Testis (tissue), 3 donors: ENCODE data around the gene PERM1. TPM values are rescaled to one million over a fixed set of nuclear protein-coding genes. Genes with fewer than 3 reads are reported as not detected.

Experiments used
- DNase-seq: peaks from one replicate; pipeline ENCODE4 v3.0.0-alpha.2; 2019
- H3K27ac ChIP-seq, 2 donors: fragments of 200-600 bp; sonication (generic); one replicate each; pipeline ENCODE4 v1.5.1; 2019
- H3K27me3 ChIP-seq: fragments of 200-600 bp; sonication (generic); one replicate; pipeline ENCODE4 v1.5.1; 2019
- H3K36me3 ChIP-seq: fragments of 200-600 bp; sonication (generic); one replicate; pipeline ENCODE4 v1.5.1; 2017; ENCODE audit warnings: low read depth; ENCODE audit errors: missing control alignments
- H3K4me1 ChIP-seq: fragments of 200-600 bp; sonication (generic); one replicate; pipeline ENCODE4 v1.5.1; 2019
- H3K4me3 ChIP-seq, 2 donors: fragments of 200-600 bp; sonication (generic); one replicate each; pipeline ENCODE4 v1.5.1; 2017 to 2019
- H3K9me3 ChIP-seq: fragments of 200-600 bp; sonication (generic); one replicate; pipeline ENCODE4 v1.5.1; 2017
- CTCF ChIP-seq, 3 experiments: fragments of 450-650 bp in 2 of 3; fragments of 200-600 bp in 1 of 3; sonication (generic) in 1 of 3; IDR thresholded peaks; one replicate each; pipeline ENCODE4 v1.5.1; 2016 to 2019; ENCODE audit warnings: antibody characterized with exemption in 3 of 3, mild to moderate bottlenecking in 2 of 3, moderate library complexity in 1 of 3
- POLR2A ChIP-seq: fragments of 450-650 bp; IDR thresholded peaks from one replicate; pipeline ENCODE4 v1.6.1; 2017; ENCODE audit warnings: antibody characterized with exemption, mild to moderate bottlenecking, moderate library complexity
- WGBS, 2 donors: methylation state at CpG; one replicate each; pipeline ENCODE4 v1.1.5; 2018; 5-methylcytosine and 5-hydroxymethylcytosine counted together
- intact Hi-C: fragments of 100-400 bp; cut with DNase I; formaldehyde crosslinking; loops from one replicate; pipeline ENCODE4 v1.15.1; 2023; ENCODE audit warnings: low total_unique reads
- polyA plus RNA-seq: library from polyadenylated mRNA; stranded (reverse); fragments of 350-450 nt; fragmentation: Illumina TruSeq; extraction: RNeasy Lipid Tissue Mini Kit (QIAGEN cat#74804); gene quantifications from one replicate; pipeline ENCODE4 v1.2.3, GENCODE V29; 2014; ENCODE audit warnings: low read depth, low replicate concordance; ENCODE audit not compliant: insufficient read depth
- total RNA-seq, 2 donors: library from RNA; depleted of rRNA; stranded (reverse); fragments of >200 nt; gene quantifications; one replicate each; pipeline ENCODE4 v1.2.3, GENCODE V29; 2016

Gene PERM1
- total and polyA plus RNA-seq, 3 donors from 2014 or later: 0.65 to 4.9 (median 3.2) TPM

- Histone ChIP-seq H3K27ac (peak overlapping the region; percentile 24 to 76), H3K4me3 (peak overlapping the region; percentile 0 to 36), H3K9me3 (no peaks in the 10 kb centered on the region), H3K4me1 (peaks cover 24% of the 10 kb centered on the region), H3K27me3 (no peaks in the 10 kb centered on the region), H3K36me3 (no peaks in the 10 kb centered on the region)
- 0% methylated on average over 54 of the region's 98 CpGs; no CpG with 5 or more reads in 1 of the 2 donors for WGBS, 2 donors
- intact Hi-C loops: no loop called here
- peak; percentile 77 for DNase-seq
- TF ChIP-seq CTCF (IDR thresholded peaks at IDR 0.05) (no peak), POLR2A (no peak)
Observed at GRCh38 chr1:941588-942383, 40.1 kb downstream of the PERM1 start.

- intact Hi-C loops: no loop called here
- DNase-seq: no peak
- Histone ChIP-seq H3K27ac (peak overlapping the region in 1 of 2 donors; percentile 39), H3K4me1 (peaks cover 24% of the 10 kb centered on the region), H3K36me3 (no peaks in the 10 kb centered on the region), H3K9me3 (no peaks in the 10 kb centered on the region), H3K27me3 (no peaks in the 10 kb centered on the region), H3K4me3 (peak overlapping the region; percentile 0 to 36)
- TF ChIP-seq CTCF (IDR thresholded peaks at IDR 0.05): no peak
- TF ChIP-seq POLR2A: no peak
- WGBS, 2 donors: 0 to 7% methylated on average over 2 to 34 of the region's 36 CpGs
Observed at GRCh38 chr1:941015-941587, 40.8 kb downstream of the PERM1 start.

- peak; percentile 79 for DNase-seq
- H3K27ac ChIP-seq: peak overlapping the region in 1 of 2 donors; percentile 39
- peak overlapping the region in 1 of 2 donors; percentile 0 for H3K4me3 ChIP-seq
- peaks cover 31% of the 10 kb centered on the region for H3K4me1 ChIP-seq
- no peaks in the 10 kb centered on the region for H3K27me3 ChIP-seq
- no peaks in the 10 kb centered on the region for H3K36me3 ChIP-seq
- 0% methylated on average over 28 to 79 of the region's 86 CpGs for WGBS, 2 donors
- intact Hi-C loops: no loop called here
- H3K9me3 ChIP-seq: no peaks in the 10 kb centered on the region
- TF ChIP-seq CTCF (IDR thresholded peaks at IDR 0.05): no peak
- TF ChIP-seq POLR2A: no peak
Observed at GRCh38 chr1:940107-941014, 41.5 kb downstream of the PERM1 start.

- no peaks in the 10 kb centered on the region for H3K27me3 ChIP-seq
- H3K4me1 ChIP-seq: peaks cover 34% of the 10 kb centered on the region
- WGBS, 2 donors: 17 to 32% methylated on average over 7 to 20 of the region's 21 CpGs
- no peaks in the 10 kb centered on the region for H3K36me3 ChIP-seq
- DNase-seq: no peak
- H3K4me3 ChIP-seq: no peak overlapping the region
- no peak overlapping the region for H3K27ac ChIP-seq
- no peaks in the 10 kb centered on the region for H3K9me3 ChIP-seq
- TF ChIP-seq CTCF (IDR thresholded peaks at IDR 0.05) (no peak), POLR2A (no peak)
- intact Hi-C loops: no loop called here
Observed at GRCh38 chr1:939511-940106, 42.3 kb downstream of the PERM1 start.
